ENCODE results near the gene SLC25A13.

DNA sequence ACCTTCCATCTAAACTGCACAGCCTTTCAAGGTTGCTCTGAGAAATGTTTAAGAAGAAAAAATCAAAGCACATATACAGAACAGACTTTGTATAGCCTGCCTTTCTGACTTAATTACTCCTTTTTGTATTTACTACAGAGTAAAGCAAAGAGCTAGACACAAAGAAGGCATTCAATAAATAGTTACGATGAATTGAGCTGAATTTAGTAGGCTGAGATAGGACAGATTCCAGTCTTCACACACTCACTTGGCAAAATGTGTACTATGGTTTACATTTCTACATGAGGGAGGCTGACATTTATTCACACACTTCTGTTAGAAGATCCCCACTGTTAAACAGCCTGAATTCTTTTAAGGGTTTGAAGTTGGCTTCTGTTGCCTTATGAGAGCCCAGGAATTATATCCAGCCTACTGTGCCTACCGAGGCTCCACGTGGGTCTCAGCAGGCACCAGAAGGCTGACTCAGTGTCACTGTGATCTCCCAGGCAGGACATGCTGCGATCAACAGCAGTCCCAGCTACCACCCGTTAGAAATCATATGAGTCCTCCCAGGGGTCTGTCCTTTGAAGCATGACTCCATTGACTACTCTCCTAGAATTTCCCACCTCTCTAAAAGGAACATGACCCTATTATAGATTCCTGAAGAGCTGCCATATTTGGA lies 24.5 kb upstream of the SLC25A13 start:
- TF ChIP-seq, protein P1, sequence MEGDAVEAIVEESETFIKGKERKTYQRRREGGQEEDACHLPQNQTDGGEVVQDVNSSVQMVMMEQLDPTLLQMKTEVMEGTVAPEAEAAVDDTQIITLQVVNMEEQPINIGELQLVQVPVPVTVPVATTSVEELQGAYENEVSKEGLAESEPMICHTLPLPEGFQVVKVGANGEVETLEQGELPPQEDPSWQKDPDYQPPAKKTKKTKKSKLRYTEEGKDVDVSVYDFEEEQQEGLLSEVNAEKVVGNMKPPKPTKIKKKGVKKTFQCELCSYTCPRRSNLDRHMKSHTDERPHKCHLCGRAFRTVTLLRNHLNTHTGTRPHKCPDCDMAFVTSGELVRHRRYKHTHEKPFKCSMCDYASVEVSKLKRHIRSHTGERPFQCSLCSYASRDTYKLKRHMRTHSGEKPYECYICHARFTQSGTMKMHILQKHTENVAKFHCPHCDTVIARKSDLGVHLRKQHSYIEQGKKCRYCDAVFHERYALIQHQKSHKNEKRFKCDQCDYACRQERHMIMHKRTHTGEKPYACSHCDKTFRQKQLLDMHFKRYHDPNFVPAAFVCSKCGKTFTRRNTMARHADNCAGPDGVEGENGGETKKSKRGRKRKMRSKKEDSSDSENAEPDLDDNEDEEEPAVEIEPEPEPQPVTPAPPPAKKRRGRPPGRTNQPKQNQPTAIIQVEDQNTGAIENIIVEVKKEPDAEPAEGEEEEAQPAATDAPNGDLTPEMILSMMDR (conservative IDR thresholded peaks at IDR 0.05): no peak
- TF ChIP-seq EZH2 (IDR thresholded peaks at IDR 0.05; ENCODE audit: low read depth): no peak

All from PC-9 (cell line).